HT1080 (cell line): ENCODE results near the gene FMNL3. TPM values are rescaled to one million over a fixed set of nuclear protein-coding genes. Genes with fewer than 3 reads are reported as not detected.
"Not testable (repeated sequence)": the region's sequence is repeated elsewhere in the genome, so short reads cannot be mapped to it uniquely, and the experiment has no call there.

Source experiments
- DNase-seq: peaks from one replicate; pipeline ENCODE4 v3.0.0-alpha.2; 2015; ENCODE audit warnings: low read depth
- small RNA-seq: library from RNA; depleted of rRNA; stranded (forward); fragments of <200 nt; gene quantifications from one replicate; pipeline ENCODE3, GENCODE V24; 2014
- total RNA-seq: library from RNA; depleted of rRNA; stranded (reverse); fragments of >200 nt; shearing (Covaris generic); gene quantifications from 2 replicates; pipeline ENCODE4 v1.2.3, GENCODE V29; 2014; rRNA removed

FMNL3 gene
- total RNA-seq, 1 experiment from 2014 or later, result 44.5 TPM

DNA sequence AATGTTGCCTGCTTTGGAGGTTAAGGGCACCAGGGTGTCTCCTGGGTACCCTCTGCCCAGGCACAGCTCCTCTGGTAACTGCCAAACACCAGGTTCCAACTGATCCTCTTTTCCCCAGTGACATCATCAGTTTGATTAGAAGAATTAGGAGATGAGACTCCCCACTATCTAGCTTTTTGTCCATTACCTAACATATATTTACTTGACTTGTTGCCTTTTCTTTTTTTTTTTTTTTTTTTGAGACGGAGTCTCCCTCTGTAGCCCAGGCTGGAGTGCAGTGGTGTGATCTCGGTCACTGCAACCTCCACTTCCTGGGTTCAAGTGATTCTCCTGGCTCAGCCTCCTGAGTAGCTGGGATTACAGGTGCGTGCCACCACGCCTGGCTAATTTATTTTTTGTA lies 101.7 kb downstream of the FMNL3 start, which contains the start of gene FAM186B:
Gene FAM186B (minus strand): TSS at position 101 of the 400 bp plus-strand sequence. CDS start 162 bp downstream, outside the sequence.
- not testable (repeated sequence) for DNase-seq

GRCh38 chr12:49604856-49605255 lies 102.3 kb downstream of the FMNL3 start:
- no peak for DNase-seq

DNA sequence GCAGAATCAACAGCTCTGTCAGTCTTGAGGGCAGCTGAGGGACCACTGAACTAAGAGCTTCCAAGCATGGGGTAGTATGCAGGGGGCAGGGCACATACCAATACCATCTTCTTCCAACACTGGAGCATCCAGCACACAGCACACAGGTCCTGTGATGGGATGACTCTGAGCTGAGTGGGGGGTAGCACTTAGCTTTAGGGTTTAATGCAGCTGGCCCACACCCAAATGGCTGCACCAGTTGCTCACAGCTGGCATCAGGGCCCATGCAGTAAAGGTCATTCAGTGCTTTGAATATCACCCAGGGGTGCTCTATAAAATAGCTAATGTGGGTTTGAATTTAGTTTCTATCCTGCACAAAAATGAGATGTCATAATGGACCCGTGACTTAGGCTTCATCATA lies 103.5 kb downstream of the FMNL3 start:
- no peak for DNase-seq

- DNase-seq, result no peak
Measured at GRCh38 chr12:49599961-49600360, 107.2 kb downstream of the FMNL3 start.

DNA sequence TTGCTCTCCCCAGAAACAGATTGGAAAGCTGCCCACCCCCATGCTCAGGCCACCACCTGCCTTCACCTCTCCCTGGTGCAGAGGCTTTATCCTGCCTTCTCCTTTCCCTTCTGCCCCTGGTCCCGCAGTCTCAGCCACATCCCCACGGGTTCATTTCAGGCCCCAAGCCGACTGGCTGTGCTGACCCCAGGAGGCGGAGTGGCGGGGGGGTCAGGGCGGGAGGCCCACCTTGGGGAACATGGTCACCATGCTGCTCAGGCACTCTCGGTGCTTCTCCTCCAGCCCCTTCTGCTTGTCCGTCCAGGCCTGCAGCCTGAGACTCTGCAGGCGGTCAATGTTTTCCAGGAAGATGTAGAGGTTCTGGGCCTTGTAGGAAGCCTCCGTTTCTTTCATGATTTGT lies 108.7 kb downstream of the FMNL3 start:
- DNase-seq, result no peak

DNA sequence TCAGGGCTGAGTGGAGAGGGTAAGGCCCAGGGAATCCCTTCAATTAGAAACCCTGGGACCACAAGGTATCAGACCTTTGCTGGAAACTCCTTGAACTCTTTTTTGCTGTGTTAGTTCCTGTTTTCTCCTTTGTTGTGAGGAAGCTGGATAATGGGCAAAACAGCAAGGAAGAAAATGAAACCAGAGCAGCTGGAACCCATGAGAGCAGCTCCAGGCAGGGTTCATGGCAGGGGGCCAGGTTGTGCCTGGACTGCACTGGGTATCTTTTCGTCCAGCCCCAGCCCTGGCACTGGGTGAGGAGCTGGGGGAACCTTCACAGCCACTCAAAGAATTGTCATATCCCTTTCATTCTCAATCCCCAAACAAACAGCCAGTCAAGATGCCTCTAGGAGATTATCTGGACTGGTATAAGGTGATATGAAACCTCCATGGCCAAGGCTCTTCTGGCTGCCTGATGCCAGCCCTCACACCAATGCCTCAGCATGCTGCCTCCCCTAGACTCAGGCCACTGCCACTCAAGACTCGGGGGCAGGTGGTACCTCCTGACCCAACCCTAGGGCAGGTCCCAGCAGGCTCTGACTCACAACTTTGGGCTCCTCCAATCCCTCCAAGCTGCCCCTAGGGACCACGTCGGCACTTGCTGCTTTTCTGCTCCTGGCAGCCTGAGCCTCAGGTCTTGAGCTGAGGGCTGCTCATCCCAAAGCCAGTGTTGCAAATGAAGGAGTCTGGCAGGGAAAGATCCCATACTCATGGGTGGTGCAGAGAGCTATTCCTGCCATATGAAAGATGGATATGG lies 118.3 kb downstream of the FMNL3 start:
- no peak for DNase-seq

- no peak for DNase-seq
Measured at GRCh38 chr12:49588281-49588680, 118.9 kb downstream of the FMNL3 start.

- no peak for DNase-seq
Measured at GRCh38 chr12:49587174-49587908, 119.9 kb downstream of the FMNL3 start.

Small RNAs within 50 kb of the gene (small RNA-seq; reads per million reads assigned to genes)
- gene AC020612.2, result not detected
- gene HIGD1AP9, result not detected
- gene POLR2KP1, result not detected
- not detected for gene RNU6-834P

Other genes with a start within 250 kb of the FMNL3 start
- gene KCNH3, start 168.4 kb downstream of the FMNL3 start, total RNA-seq, result 4.7 and 5.2 TPM in 2 replicates
- gene MCRS1, start 139.3 kb downstream of the FMNL3 start, total RNA-seq, result 99.1 and 106 TPM in 2 replicates
- 0.17 and 0.64 TPM in 2 replicates for gene FAM186B, start 101.8 kb downstream of the FMNL3 start, total RNA-seq
- gene PRPF40B, start 83.8 kb downstream of the FMNL3 start, total RNA-seq, result 10.1 and 10.5 TPM in 2 replicates
- 419 and 532 TPM in 2 replicates for gene TMBIM6, start 34.2 kb upstream of the FMNL3 start, total RNA-seq
- 19.6 and 22.2 TPM in 2 replicates for gene NCKAP5L, start 121.0 kb upstream of the FMNL3 start, total RNA-seq
- gene BCDIN3D, start 135.7 kb upstream of the FMNL3 start, total RNA-seq, result 2.4 and 3.3 TPM in 2 replicates
- gene FAIM2, start 196.5 kb upstream of the FMNL3 start, total RNA-seq, result not detected in 2 replicates
- not detected in 2 replicates for gene AQP2, start 243.3 kb upstream of the FMNL3 start, total RNA-seq